Activated gamma-delta T cell treated with anti-CD3 and anti-CD28 coated beads, Interleukin-2, amount 50 U/mL, for 16 hours (primary cell): ENCODE data around the gene TRIM26.

Source experiments
- DNase-seq: peaks from one replicate; pipeline ENCODE4 v3.0.0-alpha.2; 2020; ENCODE audit warnings: low read depth

Gene TRIM26

DNA sequence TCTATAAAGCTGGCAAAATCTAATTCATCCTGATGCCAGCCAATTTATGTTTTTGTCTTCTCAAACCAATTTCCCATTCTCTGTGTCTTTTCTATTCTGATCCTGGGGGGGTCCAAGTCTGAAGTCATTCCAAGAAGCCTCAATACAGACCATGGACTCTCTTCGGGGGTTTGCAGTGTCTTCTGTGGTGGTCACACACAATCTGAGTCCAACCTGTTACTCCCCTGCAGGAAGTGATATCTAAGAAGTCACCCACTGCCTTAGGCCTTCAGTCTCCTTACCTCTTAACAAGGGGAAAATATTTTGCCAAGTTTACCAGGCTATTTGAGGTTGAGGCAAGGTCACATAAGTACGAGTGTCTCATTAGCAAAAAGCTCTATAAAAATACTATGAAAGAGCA is 1.9 kb downstream of the TRIM26 start:
- DNase-seq: no peak

DNA sequence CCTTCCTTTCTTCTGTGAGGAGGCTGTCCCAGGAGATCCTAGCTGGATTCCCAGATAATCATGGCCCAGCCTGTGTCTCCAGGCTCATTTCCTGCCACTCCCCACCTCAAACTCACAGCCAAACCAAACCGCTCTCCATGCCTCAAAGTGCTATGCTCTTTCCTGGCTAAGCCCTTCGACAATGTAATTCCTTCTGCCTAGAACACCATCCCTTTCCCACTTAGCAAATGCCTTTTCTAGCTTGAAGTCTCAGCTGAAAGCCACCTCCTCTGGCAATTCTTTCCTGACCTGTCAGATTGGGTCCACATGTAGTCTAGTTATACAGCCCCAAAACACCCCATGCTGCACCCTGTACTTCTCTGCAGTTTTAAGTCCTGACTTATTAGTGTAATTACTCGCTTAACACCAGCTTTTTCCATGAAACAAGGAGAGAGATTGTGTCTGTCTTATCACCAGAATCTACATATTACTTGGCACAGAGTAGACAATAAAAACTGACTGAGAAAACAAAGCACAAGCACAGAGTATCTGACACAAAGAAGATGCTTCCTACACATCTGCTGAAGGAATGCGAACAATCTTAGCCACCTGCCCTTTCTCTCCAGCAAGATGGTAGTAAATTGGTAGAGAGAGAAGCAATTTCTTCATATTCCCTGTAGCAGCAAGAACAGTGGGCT is 5.4 kb downstream of the TRIM26 start:
- DNase-seq: no peak

DNA sequence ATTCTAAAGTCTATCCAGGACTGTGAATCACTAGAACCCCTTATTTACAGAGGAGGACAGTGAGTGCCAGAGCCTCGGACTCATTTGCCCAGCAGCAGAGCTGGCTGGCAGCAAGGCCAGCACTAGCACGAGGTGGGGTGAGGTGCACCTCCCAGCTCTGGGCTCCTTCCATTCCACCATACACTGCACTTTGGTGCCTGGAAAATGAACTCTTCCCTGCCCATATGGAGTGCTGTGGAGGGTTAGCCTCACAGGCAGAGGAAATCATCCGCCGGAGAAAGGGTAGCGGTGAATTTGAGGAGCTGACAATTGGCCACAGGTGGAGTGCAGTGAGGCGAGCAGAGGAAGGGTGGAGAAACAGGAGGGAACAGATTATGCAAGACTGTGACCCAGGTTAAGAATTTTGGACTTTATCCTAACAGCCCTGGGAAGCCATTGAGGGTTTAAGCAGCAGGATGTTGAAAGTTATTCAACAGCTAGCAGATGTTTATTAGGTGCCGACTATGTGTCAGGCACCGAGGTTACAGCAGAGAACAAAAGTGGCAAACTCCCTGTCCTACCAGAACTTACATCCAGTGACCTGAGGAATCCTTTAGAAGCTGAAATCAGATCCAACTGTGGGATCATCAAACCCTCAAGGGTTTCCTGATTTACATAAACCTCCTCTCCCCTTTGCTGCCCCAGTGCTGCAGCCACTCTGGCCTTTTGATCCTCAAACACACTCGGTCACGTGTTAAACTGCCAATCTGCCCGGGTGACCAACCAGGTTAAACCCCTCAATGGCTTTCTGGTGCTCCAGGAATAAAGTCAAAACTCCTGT is 6.2 kb downstream of the TRIM26 start:
- DNase-seq: no peak

DNA sequence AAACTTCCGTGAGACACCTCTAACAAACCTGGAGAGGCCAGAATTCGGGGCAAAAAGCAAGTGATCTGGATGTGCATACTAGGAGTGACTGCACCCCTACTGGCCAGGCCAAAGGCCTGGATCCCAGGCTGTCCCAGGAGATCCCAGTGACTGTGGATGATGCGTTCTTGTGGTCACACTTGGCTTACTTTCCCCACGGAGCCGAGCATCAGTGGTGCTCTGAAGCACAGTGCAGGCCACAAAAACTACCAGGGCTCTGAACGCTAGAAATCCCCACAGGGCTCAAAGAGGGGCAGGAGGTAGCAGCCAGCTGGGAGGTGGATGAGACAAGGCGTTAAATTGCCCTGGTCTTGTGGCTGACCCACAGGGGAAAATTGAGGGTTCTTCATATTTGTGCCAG is 7.1 kb downstream of the TRIM26 start:
- no peak for DNase-seq

DNA sequence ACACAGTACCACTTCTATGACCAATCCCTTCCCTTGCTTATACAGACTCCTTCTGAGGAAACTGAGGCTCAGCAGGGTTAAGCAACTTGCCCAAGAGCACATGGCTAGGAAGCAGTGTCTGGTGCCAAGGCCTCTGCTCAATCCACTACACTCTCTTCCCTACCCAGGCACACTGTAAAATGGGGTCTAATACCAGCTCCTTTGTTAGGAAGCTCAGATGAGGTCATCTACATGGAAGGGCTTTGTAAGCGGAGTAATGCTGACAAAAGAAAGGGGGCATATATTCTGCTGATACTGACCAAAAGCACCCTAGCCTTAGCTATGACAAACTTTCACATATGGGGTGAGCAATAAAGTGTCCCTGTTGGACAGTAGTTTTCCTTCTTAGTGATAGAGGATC is 9.1 kb downstream of the TRIM26 start:
- no peak for DNase-seq

DNA sequence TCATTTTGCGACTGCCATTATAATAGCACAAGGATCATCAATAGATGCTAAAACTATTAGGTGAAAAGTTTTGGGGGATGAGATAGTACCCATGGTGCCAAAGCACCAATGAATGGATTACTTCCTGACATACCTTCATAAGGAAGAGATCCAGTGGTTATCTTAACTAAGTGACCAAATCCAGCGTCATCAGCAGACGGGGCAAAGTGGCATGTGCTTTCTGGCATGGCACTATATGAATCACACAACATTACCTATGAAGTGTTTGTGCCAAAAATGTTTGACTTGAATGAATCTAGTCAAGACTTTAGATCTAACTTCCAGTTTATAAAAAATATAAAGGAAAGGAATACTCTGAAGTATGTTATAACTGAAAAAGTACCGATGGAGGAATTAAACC is 10.8 kb downstream of the TRIM26 start:
- DNase-seq: no peak

DNA sequence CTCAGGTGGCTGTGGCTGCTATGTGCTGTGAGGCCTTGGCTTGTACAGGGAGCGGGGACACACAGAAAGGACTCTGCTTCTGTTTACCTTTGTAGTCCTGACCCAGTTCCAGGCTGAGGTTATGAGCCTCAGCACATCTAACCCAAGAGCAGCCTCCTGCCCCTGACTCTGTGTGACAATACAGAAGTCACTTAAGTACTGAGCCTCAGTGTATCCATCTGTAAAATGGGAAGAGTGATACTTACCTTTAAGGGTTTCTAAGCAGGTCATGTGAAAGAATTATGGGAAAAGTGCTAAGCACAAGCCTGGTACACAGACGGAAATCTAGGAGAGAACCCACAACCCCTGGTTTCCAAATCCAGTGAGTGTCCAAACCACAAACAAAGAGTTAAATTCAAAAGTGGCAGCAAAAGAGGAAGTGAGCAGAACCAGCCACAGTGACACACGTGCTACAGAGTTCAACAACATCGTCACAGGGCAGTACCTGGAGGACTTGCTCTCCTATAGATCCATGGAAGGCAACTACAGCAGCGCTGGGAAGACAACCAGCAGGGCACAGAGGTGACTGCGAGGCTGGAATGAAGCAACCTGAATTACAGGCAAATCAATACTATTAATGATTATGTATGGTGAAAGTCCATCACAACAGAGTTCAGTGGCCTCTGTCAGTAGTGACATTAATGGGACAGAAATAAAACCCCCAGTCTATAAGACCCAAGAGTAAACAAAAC is 12.5 kb downstream of the TRIM26 start:
- DNase-seq: no peak

DNA sequence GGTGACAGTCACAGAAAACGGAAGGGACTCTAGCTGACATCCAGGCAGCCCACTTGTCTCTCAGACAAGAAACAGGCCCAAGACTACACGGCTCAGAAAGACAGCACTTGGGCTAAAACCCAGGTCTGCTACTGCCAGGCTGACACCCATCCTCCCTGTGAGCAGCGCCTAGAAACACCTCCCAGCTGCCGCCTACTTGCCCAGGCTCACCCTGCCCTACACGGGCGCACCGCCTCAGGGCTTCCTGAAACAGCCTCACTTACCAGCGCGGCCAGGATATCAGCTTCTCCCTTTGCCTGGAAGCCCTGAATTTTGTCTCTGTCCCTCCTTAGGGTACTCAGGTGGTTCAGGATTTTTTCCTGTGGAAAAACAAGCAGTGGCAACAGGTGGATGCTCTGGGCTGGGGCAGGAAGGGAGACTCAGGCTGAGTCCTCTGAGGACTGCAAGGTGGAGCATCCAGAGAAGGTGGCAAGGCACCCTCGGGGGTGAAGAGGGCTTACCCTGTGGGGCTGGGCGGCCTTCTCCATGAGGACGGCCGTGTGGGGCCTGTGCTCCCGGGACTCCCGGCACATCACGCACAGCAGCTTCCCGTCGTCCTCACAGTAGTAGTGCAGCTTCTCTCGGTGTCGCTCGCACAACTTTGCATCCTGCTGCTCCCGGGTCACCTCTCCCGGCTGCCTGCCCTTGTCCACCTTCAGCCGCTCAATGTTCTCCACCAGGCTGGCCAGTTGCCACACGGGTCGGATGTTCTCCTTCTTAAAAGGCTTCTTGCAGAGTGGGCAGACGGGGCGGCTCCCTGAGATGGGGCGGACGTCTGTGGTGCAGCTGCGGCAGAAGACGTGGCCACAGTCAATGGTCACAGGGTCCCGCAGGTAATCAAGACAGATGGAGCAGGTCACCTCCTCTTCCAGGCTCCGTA is 14.8 kb downstream of the TRIM26 start:
- DNase-seq: no peak

DNA sequence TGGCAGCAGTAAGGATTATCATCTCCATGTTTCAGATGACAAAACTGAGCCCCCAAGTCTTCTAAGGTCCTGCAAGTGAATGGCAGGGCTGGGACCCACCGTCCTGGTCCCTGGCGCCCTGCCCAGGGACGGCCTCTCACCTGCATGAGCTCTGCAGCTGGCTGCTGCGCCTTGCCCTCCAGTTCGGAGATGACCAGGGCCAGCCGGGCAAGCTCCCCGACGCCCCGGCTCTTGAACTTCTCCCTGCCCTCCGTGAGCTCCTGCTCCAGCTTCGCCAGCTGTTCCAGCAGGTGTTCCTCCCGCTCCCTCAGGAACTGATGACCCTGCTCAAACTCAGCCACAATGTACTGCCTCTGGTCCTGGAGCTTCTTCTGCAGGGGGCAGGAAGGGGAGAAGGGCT is 16.8 kb downstream of the TRIM26 start:
- no peak for DNase-seq

DNA sequence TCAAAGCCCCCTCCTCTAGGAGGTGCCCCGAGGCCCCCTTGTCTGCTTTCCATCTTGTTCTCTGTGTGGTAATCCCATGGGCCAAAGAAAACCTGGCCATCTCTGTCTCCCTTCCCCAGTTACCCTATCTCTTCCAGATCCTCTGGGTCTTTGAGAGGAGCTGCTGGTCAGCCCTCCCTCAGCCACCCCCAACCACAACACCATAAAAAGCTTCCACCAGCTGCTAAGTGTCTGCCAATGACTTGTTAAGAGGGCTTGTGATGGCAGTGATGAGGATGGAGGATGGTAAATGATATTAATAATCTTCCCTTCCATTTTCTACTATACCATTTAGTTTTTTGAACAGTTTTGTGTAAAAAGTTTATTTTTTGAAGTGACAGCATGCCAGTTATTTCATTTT is 17.3 kb downstream of the TRIM26 start:
- no peak for DNase-seq

DNA sequence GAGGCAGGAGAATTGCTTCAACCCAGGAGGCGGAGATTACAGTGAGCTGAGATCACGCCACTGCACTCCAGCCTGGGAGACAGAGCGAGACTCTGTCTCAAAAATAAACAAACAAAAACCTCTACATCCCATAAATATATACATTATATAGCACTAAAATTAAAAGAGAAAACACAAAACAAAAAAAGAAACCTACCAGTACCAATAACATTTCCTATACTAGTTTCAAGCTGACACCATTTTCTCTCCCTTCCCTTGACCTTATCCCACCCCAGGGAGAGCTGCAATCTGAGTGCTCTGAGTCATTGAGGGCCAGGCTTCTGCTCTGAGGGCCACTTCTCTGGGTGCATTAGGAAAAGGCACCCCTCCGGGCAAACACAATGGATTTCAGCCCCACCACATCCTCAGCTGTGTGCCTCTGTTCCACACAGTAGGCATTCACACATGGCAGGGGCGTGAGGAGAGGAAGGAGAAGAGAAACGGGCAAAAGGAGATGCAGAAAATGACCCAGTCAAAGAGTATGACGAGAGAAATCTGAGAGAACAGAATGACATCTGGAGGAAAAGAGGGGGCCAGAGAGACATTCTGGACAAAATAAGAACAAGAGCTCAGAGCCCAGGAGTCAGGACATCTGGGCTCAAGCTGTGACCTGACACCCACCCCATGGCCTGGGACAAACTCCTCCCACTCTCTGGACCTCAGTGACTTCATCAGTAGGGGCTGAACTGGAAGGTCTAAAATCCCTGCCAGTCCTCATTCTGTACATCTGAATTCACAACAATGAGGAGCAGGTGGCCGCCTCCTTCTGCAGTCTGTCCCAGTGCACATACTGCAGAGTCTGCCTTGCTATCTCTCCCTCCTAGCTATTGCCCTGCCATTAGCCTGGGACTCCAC is 18.2 kb downstream of the TRIM26 start:
- DNase-seq: no peak

DNA sequence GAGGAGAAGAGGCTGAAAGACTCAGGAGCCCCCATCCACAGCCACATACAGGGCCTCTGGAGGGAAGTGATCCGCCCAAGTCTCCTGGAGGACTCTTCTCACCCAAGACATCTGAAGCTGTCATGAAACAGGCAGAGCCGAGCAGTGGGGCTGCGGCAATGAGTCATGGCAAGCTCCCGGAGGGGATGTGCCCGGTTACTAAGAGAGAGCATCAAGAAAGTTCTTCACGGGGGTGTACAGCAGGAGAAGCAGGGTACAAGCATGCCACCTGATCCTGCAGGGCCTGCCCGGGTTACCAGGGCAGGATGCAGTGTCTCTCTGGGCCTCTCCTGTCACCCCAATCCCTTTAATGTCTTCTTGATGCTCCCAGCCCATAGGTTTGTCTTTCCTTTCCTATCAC is 21.1 kb downstream of the TRIM26 start:
- DNase-seq: no peak

DNA sequence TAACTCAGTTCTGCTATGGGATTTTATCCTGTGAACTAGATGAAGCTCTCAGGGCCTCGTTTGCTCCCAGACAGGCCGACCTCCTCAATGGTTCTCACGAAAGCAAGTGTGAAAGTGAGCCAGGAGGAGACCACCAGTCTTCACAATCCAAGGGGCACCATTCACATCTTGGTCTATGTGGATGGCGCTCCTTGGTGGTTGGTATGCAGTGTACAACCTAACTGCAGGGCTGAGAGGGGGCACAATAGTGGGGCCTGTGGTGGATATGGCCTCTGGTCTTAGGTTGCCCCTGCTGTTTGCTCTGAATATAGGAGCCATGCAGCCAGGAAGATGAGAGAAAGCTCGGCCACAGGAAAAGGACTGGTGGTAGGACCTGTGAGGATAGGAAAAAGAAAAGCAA is 24.7 kb downstream of the TRIM26 start:
- DNase-seq: no peak

DNA sequence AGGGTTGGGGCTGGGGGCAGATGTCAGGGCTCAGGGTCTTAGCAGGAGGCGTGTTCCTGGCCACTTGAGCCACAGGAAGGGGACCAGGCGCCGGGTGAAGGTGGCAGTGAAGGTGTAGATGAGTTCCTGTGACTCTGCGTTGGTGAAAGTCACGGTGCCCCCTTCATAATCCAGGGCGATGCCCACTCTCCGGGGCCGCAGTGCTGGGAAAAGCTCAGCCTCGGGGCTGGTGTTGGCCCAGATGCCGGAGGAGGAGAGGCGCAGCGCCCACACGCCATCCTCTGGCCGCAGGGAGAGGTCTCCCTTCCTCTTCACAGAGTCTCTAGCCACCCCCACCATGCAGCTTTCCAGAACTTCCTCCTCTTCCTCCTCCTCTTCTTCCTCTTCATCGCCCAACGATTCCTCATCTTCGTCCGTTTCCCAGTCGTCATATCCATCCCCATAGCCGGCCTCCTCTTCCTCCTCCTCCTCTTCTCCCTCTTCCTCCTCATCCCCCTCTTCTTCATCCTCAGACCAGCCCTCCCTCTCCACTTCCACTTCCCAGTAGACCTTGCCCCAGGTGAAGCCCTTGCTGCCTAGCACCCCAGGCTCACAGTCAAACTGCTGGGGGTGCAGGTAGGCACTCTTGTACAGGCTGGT is 27.2 kb downstream of the TRIM26 start:
- no peak for DNase-seq

DNA sequence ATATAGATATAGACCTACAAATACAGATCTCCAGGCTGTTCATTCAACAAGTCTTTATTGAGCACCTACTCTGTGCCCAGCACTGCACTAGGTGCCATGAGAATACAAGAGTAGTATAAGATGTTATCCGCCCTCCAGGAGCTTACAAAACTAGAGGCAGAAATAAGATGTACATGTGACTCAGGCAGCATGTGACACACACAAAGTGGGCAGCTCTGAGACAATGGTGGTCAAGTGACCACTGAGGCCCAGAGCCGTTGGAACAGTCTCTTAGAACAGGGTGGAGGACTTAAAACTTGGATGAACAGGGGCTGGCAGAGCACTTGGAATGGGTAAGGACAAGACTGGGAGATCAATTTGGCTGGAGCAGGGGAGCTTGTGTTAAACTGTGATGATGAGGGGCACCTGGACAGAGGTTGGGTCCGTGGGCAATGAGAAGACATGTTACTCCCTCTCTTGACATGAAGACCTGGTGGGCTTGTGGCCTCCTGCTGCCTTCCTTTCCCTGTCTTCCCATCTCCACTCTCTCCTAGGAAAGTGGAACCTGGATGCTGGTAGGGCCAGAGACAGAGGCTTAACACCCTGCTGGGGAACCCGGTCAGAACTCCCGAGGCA is 28.7 kb downstream of the TRIM26 start:
- no peak for DNase-seq

DNA sequence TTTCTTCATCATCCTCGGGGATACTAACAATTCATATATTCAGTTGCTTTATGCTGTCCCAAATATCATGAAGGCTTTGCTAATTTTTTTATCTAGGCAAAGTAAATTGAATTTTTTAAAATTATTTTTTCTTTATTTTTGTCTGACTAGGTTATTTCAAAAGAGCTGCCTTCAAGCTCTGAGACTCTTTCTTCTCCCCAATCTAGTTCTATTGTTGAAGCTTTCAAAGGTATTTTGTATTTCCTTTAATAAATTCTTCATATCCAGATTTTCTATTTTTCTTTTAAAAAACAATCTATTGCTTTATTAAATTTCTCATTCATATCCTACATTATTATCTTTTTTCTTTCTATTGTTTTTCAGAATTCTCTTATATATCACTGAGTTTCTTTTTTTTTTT is 33.1 kb downstream of the TRIM26 start:
- DNase-seq: no peak

DNA sequence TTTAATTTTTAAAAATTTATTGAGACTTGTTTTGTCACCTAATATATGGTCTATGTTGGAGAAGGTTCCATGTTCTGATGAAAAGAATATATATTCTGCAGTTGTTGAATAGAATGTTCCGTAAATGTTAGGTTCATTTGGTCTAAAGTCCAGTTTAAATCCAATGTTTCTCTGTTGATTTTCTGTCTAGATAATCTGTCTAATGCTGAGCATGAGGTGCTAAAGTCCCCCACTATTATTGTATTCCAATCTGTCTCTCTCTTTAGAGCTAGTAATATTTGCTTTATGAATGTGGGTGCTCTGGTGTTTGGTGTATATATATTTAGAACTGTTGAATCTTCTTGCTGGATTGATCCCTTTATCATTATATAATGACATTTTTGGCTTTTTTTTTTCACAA is 34.4 kb downstream of the TRIM26 start:
- DNase-seq: no peak

DNA sequence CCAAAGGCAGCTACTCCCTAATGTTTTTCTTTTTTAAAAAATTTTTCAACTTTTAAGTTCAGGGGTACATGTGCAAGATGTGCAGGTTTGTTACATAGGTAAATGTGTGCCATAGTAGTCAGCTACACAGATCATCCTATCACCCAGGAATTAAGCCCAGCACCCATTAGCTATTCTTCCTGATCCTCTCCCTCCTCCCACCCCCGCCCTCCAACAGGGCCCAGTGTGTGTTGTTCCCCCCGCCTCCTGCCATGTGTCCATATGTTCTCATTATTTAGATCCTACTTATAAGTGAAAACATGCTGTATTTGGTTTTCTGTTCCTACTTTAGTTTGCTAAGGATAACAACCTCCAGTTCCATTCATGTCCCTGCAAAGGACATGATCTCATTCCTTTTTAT is 37.4 kb downstream of the TRIM26 start:
- DNase-seq: no peak

DNA sequence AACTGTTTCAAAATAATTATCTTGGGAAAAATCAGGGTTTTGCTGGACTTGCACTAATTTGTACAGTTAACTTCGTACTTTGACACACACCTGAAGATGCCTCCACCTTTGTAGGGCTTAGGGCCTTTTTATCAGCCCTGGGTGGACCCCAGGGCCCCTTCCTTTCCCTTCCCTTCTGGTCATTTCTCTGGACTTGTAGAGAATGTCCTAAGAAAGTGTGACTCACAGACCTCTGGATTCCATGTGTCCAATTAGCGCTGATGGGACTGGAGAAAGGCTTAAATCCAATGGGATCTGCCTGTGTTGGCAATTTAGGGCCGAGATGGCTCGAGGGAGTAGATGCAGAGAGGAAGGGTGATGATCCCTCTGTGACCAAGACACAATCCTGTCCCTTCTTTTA is 40.5 kb downstream of the TRIM26 start:
- no peak for DNase-seq
